NCI-H146 (cell line): ENCODE results near the gene AKAP13.
"Not testable (repeated sequence)": the region's sequence is repeated elsewhere in the genome, so short reads cannot be mapped to it uniquely, and the experiment has no call there.

Experiments
- DNase-seq: peaks from one replicate; lab custom pipeline; 2025; lab: John Stamatoyannopoulos, UW

The AKAP13 gene

DNA sequence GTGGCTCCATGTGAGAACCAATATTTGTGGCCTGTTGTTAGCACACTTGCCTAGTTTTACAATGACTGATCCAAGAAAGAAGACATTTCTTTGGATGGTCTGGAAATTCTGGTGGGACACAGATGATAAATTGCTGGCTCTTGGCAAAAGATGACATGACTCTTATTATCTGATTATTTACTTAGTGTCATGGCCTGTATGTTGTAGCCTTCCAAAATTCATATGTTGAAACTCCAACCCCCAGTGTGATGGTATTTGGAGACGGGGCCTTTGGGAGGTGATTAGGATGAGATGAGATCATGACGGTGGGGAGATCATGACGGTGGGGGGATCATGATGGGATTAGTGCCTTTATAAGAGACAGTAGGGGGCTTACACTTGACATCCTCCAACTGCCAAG is 30.0 kb upstream of the AKAP13 start:
- no peak for DNase-seq

DNA sequence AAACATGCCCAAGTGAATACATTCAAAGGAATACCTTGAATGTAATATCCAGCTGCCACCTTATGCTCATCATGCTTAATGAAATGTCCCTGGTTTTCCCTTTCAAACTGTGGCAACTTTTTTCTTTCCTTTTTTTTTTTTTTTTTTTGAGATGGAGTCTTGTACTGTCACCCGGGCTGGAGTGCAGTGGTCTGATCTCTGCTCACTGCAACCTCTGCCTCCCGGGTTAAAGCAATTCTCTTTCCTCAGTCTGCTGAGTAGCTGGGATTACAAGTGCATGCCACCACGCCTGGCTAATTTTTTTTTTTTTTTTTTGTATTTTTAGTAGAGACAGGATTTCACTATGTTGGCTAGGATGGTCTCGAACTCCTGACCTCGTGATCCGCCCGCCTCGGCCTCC is 28.9 kb upstream of the AKAP13 start:
- DNase-seq: not testable (repeated sequence)

DNA sequence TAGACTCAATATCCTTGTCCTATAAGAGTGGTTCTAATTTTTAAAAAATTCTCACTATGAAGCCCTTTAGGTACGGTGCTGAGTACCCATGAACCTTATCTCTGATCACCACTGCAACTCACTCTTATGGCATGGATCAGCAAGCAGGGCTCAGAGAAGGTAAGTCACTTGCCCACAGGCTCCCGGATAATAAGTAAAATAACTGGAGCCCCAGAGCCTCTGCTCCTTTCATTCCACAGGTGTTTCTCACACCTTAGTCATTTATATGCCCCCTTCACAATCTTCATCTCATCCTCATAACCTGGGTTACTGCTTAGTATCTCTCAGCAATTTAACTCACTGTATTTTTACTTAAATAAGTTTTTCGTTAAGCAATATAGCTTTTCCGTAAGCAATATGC is 28.4 kb upstream of the AKAP13 start:
- no peak for DNase-seq

DNA sequence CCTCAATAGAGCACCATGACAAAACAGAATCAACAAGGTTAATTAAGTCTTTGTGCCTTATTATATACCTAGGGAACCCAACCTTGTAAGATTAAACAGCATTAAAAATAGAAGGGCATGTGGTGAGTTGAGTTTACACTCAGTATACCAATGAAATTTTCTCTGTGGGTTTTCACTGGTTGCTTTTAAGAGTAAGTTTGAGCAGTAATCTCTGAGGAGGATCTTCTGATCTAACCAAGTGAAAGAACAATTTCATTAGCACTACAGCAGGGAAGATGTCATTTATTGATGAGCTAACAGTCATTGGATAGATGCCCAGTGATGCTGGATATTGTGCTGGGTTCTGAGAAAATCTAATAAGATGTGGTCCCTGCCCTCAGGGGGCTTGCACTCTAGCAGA is 26.9 kb upstream of the AKAP13 start:
- DNase-seq: no peak

GRCh38 chr15:85354461-85354860 is 25.9 kb upstream of the AKAP13 start:
- no peak for DNase-seq

- no peak for DNase-seq
Measured at GRCh38 chr15:85354948-85355347, 25.5 kb upstream of the AKAP13 start.

DNA sequence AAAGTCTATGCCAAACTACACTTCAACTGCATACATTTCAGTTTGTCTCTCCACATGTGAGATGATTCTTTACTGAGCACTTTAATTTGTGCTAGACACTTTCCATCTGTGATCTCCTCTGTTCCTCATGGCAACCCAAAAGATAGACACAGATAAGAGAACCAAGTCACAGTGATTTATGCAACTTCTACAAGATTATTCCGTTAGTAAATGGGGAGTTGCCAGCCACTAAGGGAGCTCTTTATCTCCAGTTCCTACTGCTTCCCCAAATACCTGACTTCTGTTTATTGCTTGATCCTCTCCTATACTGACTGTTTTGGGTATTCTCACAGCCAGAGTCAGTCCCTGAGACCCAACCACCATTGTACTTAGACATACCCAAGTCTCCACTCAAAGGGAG is 24.1 kb upstream of the AKAP13 start:
- DNase-seq: no peak

- no peak for DNase-seq
Measured at GRCh38 chr15:85361323-85361722, 19.1 kb upstream of the AKAP13 start.

- no peak for DNase-seq
Measured at GRCh38 chr15:85362436-85363081, 17.8 kb upstream of the AKAP13 start.

- no peak for DNase-seq
Measured at GRCh38 chr15:85365980-85366379, 14.4 kb upstream of the AKAP13 start.

GRCh38 chr15:85367741-85368140 is 12.7 kb upstream of the AKAP13 start:
- DNase-seq: no peak

DNA sequence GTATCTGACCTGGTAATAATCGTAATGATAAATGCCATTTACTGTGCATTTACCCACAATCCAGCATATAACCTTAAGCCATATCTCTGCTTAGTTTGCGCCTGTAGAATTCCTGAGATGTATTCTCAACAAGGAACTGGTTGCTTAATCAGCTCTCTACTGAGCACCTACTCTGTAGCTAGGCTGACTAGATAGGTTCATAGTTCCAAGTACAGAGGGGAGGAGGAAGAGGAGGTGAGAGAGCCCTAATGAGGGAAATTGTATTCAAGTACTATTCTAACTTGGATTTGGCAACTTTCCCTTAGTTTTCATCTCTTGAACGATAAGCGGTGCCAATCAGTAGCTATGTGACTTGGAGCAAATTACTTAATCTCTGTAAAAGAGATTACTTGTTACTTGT is 5.6 kb upstream of the AKAP13 start:
- no peak for DNase-seq

DNA sequence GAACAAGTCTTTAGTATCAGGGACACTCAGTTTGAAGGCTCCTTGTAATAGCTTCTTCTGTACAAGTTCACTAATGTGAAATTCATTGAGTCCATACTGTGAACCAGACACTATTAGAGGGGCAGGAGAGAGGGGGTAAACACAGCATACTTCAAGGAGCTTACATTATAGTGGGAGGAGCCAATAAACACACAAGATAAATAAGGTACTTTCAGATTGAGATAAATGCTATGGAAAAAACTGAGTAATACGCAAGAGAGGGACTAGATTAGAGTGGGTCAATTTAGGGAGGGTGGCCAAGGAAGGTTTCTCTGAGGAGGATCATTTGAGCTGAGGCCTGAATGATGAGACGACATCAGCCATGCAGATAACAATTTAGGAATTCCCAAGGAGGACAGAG is 3.1 kb upstream of the AKAP13 start:
- no peak for DNase-seq

- no peak for DNase-seq
Measured at GRCh38 chr15:85377986-85378385, 2.4 kb upstream of the AKAP13 start.

DNA sequence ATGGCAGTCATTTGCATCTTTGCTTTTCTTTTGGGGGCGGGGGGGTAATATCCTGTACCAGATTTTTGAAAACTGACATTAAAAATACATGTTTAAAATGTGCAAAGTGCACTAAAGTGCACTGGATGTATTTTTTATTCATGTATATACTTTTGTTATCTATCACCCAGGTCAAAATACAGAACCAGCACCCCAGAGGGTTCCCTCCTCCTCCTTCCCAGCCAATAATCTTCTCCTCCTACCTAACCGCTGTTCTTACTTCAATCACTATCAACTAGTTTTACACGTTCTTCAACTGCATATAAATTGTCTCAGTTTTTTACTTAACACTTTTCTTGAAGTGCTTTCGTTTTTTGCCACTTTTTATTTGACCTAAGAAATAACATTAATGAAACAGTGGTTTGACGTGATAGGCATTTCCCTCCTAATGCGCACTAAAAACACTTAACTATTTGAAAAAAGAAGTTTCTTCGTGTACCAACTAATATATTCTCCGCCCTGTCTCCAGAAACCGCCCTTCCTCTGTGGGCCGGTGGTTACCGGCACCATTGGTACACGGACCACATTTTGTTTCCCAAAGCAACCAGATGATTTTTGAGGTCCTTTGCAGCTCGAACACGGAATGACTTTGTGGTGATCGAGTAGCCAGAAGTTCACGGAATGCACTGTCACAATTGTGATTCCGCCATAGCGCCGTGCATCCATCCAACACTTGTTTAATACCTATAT is 836 bp upstream of the AKAP13 start:
- DNase-seq: no peak

DNA sequence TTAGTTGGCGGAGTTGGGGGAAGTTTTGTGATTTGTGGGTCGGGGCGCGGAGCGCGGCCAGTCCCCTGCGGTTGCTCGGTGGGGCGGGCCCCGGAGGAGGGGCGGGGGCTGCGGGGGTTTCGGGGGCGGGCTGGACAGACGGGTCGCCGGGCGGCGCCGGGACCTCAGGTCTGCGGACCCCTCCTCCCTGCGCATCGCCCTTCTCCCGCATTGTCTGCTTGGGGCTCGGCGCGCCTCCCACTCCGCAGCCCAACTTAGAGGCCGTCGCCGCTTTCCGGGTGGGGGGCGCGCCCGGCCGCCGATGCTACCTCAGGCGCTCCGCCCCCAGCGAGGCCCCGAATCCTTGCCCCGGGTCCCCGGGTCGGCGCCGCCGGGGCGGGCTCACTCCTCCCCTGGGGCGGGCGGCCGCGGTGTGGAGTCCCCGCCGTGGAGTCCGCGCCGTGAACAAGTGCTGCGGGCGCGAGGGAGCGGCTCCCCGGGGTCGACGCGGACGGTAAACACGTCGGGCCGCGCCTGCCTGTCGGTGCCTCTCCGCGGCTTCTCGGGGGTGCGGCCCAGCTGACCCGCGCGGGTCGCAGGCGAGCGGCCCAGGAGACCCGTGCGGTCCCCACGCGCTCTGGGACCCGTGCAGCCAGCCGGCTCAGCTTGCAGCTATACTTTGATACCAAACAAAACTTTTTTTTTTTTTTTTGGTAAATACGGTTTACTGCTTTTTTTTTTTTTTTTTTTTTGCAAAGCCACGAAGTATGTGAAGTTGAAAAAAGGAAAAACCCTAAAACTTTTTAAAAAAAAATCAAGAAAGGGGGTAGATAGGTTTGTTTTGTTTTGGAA is 624 bp downstream of the AKAP13 start:
- peak; percentile 39 for DNase-seq

DNA sequence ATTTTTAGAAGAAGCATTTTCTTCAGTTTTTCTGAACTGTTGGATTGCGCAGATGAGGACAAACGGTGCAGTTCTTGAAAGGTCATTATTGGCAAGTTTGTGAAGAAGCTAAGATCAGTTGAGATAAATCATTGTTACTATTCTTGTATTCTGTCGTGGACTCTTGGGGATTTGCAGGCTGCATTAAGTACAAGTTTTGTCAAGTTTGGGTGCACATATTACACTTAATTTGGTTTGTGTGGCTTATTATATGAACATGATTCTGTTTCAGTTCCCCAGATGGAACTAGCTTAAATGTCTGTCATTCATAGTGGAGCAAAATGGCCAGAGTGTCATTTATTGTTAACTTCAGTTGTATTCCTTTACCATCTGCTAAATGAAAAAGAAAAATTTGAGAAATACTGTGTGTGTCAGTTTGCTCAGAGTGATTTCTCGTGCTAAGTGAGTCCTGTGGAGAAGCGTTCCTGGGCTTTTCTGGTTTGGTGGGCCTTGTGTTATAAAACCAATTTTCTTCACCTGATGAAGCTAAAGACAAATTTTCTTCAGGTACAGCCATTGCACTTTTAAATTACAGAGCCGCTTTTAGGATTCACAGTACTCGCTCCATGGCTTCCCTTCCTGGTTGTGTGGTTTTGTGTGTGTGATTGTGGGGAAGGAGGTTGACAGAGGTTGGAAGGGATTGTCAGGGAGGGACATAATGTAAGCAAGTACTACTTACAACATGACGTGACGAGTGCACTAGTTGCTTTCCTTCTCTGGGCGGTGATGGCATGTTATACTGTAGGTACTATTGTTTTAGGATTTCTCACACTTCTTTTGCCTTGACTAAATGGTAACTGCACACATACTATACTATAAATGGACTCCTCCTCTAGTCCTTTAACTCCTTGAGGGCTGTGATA is 1.7 kb downstream of the AKAP13 start:
- DNase-seq: no peak

DNA sequence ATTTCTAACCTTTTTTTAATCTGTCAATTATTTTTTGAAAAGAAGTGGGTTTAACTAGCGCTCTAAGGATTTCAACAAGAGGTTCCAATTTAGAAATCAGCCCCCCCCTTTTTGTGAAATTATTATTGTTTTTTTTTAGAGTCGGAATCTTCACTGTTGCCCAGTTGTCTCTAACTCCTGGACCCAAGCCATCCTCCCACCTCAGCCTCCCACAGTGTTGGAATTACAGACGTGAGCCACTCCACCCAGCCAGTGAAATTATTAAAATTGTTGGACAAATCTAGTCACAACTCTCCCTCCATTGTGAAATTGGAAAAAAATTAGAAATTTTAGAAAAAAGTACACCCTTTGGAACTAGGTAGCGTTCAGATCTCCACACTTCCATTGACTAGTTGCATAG is 2.5 kb downstream of the AKAP13 start:
- DNase-seq: no peak

GRCh38 chr15:85383470-85384148 is 3.2 kb downstream of the AKAP13 start:
- DNase-seq: no peak

- no peak for DNase-seq
Measured at GRCh38 chr15:85386261-85386660, 5.9 kb downstream of the AKAP13 start.

DNA sequence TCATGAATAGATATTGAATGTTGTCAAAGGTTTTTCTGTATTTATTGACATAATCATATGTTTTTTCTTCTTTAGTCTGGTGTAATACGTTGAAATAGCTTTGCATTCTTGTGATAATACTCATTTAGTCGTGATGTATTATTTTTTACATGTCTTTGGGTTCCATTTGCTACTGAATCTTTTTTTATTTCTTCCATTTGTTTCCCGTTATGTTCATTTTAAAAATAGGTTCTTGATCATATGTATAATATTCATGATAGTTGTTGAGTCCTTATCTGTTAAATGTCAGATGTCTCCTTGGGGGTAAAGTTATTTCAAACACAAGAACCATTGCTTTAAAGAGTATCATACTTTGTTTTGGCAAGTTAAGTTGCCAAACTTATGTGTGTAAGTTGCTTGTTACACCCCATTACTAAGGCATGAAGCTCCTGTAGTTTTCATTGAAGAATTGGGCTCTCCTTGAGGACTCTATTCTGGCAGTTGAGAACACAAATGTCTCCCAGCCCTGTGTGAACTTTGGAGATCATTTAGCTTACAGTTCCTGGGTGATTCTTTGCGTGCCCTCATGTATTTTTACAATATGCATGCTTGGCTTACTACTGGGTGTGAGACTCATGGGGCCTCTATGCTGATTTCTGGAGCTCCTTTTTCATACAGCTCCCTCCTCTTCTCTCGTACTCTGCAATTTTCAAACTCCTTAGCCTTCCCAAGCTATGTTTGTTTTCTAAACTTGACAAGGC is 8.3 kb downstream of the AKAP13 start:
- DNase-seq: no peak
